SHP77 treated with DMSO at 0.1 percent for 48 hours (cell line): Measurements from ENCODE around the gene ADGRG1.
A peak's percentile ranks its signal among the peaks of the same experiment; 100 is the strongest.

ENCODE experiments used
- DNase-seq: peaks from one replicate; lab custom pipeline; 2025; lab: John Stamatoyannopoulos, UW

The ADGRG1 gene

DNA sequence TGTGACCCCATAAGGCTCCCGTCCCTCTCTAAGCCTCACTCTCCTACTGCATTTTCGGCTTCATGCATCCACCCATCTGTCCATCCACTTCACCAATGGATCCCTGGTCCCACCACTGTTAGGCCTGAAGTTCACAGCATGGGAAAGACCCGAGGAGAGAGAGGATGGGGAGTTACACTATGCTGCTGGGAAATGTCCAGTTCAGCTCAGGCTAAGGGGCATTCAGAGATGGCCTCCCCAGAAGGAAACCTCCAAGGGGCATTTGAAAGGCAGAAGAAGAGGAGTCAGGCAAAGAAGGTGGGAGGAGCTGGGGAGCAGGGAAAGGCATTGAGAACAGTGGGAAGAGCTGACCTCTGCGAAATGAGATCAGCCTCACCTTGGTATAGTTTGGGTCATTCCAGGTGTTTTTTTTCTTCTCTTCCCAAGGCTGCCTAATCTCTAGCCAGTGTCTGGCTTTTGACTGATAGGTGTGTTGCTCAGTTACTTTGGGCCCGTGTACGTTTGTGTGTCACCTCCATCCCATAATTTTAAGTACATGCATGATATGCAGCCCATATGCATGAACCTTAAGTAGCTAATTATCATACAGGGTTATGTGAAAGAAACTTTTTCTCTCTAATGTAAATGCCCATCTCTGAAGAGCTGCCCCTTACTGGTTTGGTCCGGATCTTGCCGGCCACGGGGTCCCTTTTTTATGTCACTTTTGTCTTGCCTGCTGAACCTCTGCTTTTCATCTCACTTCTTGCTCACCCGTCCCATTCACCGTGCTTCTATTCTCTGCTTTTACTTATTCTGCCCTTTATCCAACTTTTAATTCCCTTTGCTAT is 54.6 kb downstream of the ADGRG1 start:
- no peak for DNase-seq

DNA sequence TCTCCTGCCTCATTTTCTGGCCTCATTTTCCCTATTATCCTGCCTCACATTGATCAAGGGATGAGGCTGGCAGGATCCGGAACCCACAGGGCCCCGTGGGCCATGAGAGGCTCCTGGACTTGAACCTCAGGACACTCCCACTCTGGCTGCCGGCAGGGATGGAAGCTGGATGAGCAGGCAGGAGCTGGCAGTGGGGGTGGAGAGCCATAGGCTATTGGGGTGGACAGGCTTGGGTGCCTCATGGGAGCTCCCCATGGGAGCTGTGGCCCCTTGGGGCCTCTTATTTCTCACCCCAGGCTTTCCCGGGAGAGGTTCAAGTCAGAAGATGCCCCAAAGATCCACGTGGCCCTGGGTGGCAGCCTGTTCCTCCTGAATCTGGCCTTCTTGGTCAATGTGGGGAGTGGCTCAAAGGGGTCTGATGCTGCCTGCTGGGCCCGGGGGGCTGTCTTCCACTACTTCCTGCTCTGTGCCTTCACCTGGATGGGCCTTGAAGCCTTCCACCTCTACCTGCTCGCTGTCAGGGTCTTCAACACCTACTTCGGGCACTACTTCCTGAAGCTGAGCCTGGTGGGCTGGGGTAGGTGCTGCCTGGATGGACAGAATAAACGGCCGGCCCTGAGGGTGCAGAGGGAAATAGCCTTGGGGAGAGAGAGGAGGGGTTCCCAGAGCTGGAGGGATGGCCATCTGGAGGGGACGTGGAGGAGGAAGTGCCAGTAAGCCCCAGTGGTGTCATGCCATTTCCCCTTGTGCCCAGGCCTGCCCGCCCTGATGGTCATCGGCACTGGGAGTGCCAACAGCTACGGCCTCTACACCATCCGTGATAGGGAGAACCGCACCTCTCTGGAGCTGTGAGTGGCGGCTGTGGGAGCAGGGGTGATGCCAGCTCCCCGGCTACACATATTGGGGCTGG is 55.5 kb downstream of the ADGRG1 start:
- no peak for DNase-seq

DNA sequence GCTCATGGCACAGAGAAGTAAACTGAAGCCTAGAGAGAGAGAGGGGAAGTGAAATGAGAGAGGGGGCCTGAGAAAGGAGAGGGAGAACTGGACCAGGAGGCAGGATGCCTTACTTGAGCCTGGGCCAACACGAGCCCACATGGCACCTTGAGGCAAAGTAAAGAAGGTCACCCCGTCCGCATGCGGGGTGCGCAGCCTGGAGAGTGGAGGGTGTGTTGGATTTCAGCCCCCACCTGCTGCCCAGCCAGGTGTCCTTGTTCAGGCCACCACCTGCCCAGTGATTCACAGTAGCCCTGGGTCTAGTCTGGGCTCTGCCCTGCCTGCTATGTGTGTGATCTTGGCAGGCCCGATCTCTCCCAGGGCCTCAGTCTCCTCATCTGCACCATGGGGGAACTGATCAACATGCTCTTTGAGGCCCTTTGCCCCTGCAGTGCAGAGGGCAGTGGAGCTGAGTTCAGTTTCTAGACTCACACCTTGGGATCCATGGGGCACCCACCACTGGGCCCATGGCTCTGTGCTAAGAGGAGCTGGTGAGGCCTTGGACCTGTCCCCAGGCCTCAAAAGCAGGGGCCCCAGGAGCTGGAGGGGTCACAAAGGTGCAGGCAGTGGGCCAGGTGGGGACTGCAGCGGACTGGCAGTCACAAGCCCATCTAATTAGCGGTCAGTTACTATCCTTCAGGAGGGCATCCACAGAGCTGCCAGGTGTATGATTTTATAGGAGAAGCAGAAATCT is 56.4 kb downstream of the ADGRG1 start:
- no peak for DNase-seq

GRCh38 chr16:57685633-57686032 is 57.2 kb downstream of the ADGRG1 start:
- no peak for DNase-seq

- DNase-seq, result no peak
These were observed 58.1 kb downstream of the ADGRG1 start for GRCh38 chr16:57686577-57686976.

DNA sequence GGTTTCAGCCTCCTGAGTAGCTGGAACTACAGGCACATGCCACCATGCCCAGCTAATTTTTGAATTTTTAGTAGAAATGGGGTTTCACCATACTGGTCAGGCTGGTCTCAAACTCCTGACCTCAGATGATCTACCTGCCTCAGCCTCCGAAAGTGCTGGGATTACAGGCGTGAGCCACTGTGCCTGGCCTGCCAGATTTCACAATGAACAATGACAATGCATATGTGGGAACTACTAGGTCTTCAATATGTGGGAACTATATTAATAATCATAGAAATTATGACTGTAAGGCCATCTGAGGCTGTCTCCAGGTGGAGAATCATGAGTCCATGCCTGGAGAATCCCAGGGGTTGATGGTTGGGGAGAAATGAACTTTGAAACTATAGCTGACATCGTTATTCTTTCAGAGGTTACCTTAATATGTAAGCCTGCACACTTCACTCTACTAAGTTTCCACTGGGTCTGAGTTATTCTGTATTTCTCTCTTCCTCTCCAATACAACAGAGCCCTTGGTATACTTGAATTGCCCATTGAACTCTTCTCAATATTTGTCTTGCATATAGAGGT is 59.0 kb downstream of the ADGRG1 start:
- DNase-seq, result no peak

GRCh38 chr16:57688487-57688986 is 60.1 kb downstream of the ADGRG1 start:
- no peak for DNase-seq

GRCh38 chr16:57688987-57689761 is 60.7 kb downstream of the ADGRG1 start:
- DNase-seq, result no peak

DNA sequence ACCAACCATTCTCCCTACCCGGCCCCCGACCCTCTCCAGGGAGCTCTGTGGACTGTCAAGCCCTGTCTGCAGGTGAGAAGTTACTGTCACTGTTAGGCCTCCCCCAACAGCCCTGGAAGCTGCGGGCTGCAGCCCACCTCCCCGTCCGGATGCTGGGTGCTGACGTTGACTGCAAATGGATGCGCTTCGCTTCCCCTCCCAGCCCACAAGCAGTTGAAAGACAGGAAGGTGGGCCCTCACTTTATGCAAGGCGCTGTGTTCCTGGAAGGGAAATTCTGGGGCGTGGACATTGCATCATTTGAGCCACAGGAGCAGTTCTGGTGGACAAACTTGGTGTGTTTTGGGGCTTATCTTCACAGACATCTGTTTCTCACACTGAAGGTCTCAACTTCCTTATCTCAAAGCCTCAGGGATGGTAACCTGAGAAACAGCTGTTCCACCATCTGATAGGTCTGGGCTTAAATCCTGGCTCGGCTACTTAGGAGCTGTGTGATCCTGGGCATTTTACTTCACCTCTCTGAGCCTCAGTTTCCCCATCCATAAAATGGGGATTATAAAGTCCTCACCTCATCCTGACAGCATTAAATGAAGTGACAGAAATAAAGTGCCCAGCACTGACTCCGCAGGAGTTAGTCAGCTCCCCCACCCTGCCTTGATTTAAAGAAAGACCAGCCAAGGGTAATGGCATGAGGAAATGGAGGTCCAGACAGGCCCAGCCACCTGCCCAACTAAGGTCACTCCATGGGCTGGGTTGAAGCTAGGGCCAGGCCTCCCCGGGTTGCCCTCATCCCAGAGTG is 61.5 kb downstream of the ADGRG1 start:
- DNase-seq, result no peak

DNA sequence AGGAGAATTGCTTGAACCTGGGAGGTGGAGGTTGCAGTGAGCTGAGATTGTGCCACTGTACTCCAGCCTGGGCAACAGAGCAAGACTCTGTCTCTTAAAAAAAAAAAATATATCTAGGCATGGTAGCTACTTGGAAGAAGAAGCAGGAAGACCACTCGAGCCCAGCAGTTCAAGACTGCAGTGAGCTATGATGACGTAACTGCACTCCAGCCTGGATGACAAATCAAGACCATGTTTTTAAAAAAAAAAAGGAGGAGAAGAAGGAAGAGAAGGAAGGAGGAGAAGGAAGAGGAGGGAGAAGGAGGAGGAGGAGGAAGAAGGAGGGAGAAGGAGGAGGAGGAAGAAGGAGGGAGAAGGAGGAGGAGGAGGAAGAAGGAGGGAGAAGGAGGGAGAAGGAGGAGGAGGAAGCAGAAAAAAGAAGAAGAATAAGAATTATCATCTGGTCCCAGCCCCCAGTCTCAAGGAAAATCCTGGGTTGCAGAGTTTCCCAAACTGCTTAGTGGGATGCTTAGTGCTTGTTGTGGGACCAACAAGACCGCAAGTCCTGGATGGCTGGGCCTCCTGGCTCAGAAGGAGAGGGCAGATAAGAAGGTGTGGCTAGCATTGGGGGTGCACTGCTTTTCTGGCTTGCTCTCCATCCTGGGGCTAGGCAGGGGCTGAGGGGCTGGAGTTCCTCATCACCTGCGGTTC is 62.5 kb downstream of the ADGRG1 start:
- DNase-seq, result no peak

DNA sequence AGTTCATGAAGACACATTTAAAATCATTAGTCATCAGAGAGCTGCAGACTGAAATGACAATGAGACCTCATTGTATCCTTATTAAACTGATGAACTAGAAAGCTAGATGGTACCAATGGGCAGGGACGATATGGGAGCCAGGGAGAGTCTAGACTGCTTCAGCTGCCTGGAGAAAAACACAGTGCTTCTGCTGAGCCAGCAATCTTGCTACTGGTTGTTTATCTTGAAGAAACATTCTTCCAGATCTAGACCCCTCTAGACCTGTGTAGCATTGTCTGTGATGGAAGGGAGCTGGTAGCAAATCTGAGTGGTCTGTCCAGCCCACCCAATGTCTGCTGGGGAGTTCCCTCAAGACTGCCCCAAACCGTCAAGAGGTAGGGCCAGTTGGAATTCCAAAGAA is 64.2 kb downstream of the ADGRG1 start:
- no peak for DNase-seq

- DNase-seq, result no peak
These were observed 65.1 kb downstream of the ADGRG1 start for GRCh38 chr16:57693550-57693949.

GRCh38 chr16:57694231-57694724 is 65.8 kb downstream of the ADGRG1 start:
- no peak for DNase-seq

- DNase-seq, result peak; percentile 33
These were observed 66.6 kb downstream of the ADGRG1 start, which contains the start of gene DRC7 for GRCh38 chr16:57694725-57695679. DRC7 (plus strand) TSS chr16:57694806; CDS start chr16:57697950, 3,144 bp downstream.

DNA sequence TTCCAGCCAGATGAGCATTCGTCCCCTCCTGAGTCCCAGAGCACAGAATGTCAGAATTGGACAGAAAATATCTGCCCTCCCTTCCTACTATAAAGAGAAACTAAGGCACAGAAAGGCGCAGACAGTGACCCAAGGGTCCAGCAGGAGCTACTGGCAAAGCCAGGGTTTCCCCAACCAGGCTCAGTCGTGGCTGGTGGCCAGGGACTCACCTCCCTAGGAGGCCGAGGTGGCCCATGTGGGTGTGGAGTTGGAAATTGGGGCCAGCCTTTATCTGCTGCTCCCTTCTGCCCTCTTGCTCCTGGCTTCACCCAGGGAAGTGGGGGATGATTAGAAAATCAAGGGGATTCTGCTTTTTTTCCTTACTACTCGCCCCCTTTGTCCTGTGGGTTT is 67.2 kb downstream of the ADGRG1 start:
- DNase-seq, result no peak

DNA sequence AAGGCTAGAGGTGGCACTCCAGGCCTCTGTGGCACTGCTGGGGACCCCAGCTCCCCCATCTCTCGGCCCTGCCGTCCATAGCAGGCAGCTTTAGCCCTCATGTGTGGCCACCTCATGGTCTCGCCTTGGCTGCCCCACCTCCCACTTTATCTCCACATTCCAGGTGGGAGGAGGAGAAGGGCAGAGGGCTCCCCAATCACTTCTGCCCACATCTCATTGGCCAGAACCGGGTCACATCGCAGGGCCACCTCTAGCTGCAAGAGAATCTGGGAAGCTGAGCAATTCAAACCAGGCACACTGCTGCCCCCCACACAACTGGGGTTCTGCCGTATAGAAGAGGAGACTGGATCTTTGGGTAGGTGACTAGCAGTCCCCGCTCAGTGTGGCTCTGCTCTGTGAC is 67.8 kb downstream of the ADGRG1 start:
- DNase-seq, result no peak

DNA sequence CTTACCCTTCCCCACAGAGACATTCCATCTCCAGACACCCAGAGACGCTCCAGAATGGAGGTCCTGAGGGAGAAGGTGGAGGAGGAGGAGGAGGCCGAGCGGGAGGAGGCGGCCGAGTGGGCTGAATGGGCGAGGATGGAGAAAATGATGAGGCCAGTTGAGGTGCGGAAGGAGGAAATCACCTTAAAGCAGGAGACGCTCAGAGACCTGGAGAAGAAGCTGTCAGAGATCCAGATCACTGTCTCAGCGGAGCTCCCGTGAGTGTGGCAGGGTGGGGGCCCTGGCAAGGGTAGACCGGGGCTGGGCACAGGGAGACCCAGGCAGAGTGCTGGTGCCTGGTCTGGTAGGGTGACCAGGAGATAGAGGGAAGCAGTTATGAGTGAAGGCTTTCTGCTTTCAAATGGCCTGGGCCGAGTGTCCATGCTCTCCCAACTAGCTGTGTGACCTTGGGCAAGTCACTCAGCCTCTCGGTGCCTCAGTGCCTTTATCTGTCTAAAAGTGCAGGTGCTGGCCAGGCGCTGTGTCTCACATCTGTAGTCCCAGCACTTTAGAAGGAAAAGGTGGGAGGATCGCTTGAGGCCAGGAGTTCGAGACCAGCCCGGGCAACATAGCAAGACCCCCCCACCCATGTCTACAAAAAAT is 69.6 kb downstream of the ADGRG1 start:
- DNase-seq, result no peak
